SKM-1 (cell line): ENCODE measurements around the gene RNF212B.

Experiments used
- DNase-seq: peaks from one replicate; lab custom pipeline; 2025; ENCODE audit not compliant: unreplicated experiment; lab: John Stamatoyannopoulos, UW

The RNF212B gene

GRCh38 chr14:23294734-23295561, 57.2 kb downstream of the RNF212B start:
- peak; percentile 19 for DNase-seq

- no peak for DNase-seq
These were observed 58.5 kb downstream of the RNF212B start for GRCh38 chr14:23296012-23296777.

GRCh38 chr14:23297096-23297495, 59.4 kb downstream of the RNF212B start:
- DNase-seq: no peak

GRCh38 chr14:23297611-23298277, 60.0 kb downstream of the RNF212B start:
- DNase-seq: no peak

GRCh38 chr14:23299211-23299957, 61.6 kb downstream of the RNF212B start:
- no peak for DNase-seq

- no peak for DNase-seq
These were observed 62.4 kb downstream of the RNF212B start for GRCh38 chr14:23299986-23300686.

- no peak for DNase-seq
These were observed 63.0 kb downstream of the RNF212B start for GRCh38 chr14:23300687-23301223.

- DNase-seq: peak; percentile 88
These were observed 63.7 kb downstream of the RNF212B start for GRCh38 chr14:23301288-23301968.

- DNase-seq: no peak
These were observed 64.2 kb downstream of the RNF212B start for GRCh38 chr14:23301969-23302289.

GRCh38 chr14:23302290-23303225, 64.8 kb downstream of the RNF212B start, which contains the start of gene PPP1R3E:
Gene PPP1R3E (minus strand): TSS chr14:23302859. CDS start chr14:23302576, 283 bp downstream.
- DNase-seq: no peak

- no peak for DNase-seq
These were observed 68.8 kb downstream of the RNF212B start, which contains the start of gene BCL2L2 for GRCh38 chr14:23306412-23307145. Gene BCL2L2 (plus strand): TSS chr14:23306833. CDS start chr14:23307768, 935 bp downstream.

- no peak for DNase-seq
These were observed 69.4 kb downstream of the RNF212B start for GRCh38 chr14:23307146-23307530.

- DNase-seq: no peak
These were observed 70.2 kb downstream of the RNF212B start for GRCh38 chr14:23307687-23308644.

- DNase-seq: no peak
These were observed 71.1 kb downstream of the RNF212B start for GRCh38 chr14:23308721-23309445.

- no peak for DNase-seq
These were observed 72.8 kb downstream of the RNF212B start for GRCh38 chr14:23310546-23310945.

GRCh38 chr14:23316300-23316699, 78.6 kb downstream of the RNF212B start:
- no peak for DNase-seq
